SH-SY5Y (cell line): ENCODE data around the gene CALHM5.

ENCODE experiments used
- GATA2 ChIP-seq: IDR thresholded peaks from 2 replicates; pipeline ENCODE4 v1.6.1; 2011; ENCODE audit warnings: mild to moderate bottlenecking, low read depth, low read length
- GATA3 ChIP-seq: IDR thresholded peaks from 2 replicates; pipeline ENCODE4 v1.6.1; 2011; ENCODE audit warnings: low read depth, mild to moderate bottlenecking, low read length, moderate library complexity

GRCh38 chr6:116492331-116493067, 18.9 kb upstream of the CALHM5 start:
- TF ChIP-seq GATA3 (no peak), GATA2 (no peak)
